SU-DHL-6 (cell line): ENCODE measurements around the gene TMEM60.
A peak's percentile ranks its signal among the peaks of the same experiment; 100 is the strongest.
"Not testable (repeated sequence)": the region's sequence is repeated elsewhere in the genome, so short reads cannot be mapped to it uniquely, and the experiment has no call there.

Experiments used
- H2AFZ ChIP-seq: fragments of 200-600 bp; sonication (generic); 2 replicates; pipeline ENCODE4 v1.6.1; 2014; ENCODE audit warnings: low read depth, mild to moderate bottlenecking, moderate library complexity, mixed read lengths, antibody characterized with exemption, low read length; ENCODE audit not compliant: severe bottlenecking
- H3F3A ChIP-seq: fragments of 200-600 bp; shearing (Covaris generic); 2 replicates; pipeline ENCODE4 v1.6.0; 2016; ENCODE audit warnings: antibody characterized with exemption, mild to moderate bottlenecking; ENCODE audit not compliant: insufficient read depth
- H3K27ac ChIP-seq: fragments of 200-600 bp; sonication (generic); 2 replicates; pipeline ENCODE4 v1.5.1; 2016; ENCODE audit warnings: low read depth, mild to moderate bottlenecking, low read length, moderate library complexity, mixed read lengths
- H3K27me3 ChIP-seq: fragments of 200-600 bp; sonication (generic), shearing (Covaris generic); 2 replicates; pipeline ENCODE4 v1.6.0; 2014; ENCODE audit warnings: mild to moderate bottlenecking, low read length
- H3K36me3 ChIP-seq: fragments of 200-600 bp; sonication (generic); 2 replicates; pipeline ENCODE4 v1.6.1; 2014; ENCODE audit warnings: mild to moderate bottlenecking, low read length, mixed read lengths
- H3K4me2 ChIP-seq: fragments of 300-600, 200-600 bp; shearing (Covaris generic), sonication (generic); 2 replicates; pipeline ENCODE4 v1.6.0; 2014; ENCODE audit warnings: low read length, low read depth, mild to moderate bottlenecking; ENCODE audit not compliant: poor library complexity, severe bottlenecking
- H3K4me3 ChIP-seq: fragments of 200-600 bp; sonication (generic); 2 replicates; pipeline ENCODE4 v1.5.1; 2014; ENCODE audit warnings: antibody characterized with exemption, low read length, mild to moderate bottlenecking, mixed read lengths; ENCODE audit not compliant: insufficient read depth, poor library complexity, severe bottlenecking
- H3K79me2 ChIP-seq: fragments of 200-600 bp; sonication (generic); 2 replicates; pipeline ENCODE4 v1.6.1; 2014; ENCODE audit warnings: mild to moderate bottlenecking, low read length, moderate library complexity; ENCODE audit not compliant: insufficient read depth
- H3K9ac ChIP-seq: fragments of 200-600 bp; sonication (generic); 2 replicates; pipeline ENCODE4 v1.7.0; 2014; ENCODE audit warnings: mild to moderate bottlenecking, low read length
- H3K9me2 ChIP-seq: fragments of 200-600 bp; sonication (generic); replicated peaks from 2 replicates; pipeline ENCODE4 v1.6.1; 2014; ENCODE audit warnings: low read length; ENCODE audit not compliant: insufficient read depth
- H3K9me3 ChIP-seq: fragments of 200-600 bp; sonication (generic); 2 replicates; pipeline ENCODE4 v1.6.1; 2014; ENCODE audit warnings: low read length, mixed read lengths; ENCODE audit not compliant: insufficient read depth
- H4K20me1 ChIP-seq: fragments of 200-600 bp; sonication (generic); 2 replicates; pipeline ENCODE4 v1.6.1; 2014; ENCODE audit warnings: low read depth, mild to moderate bottlenecking, antibody characterized with exemption, low read length, moderate library complexity, mixed read lengths
- CTCF ChIP-seq: fragments of 200-600 bp; sonication (generic); IDR thresholded peaks from one replicate; pipeline ENCODE4 v1.5.1; 2017; ENCODE audit warnings: antibody characterized with exemption, mild to moderate bottlenecking, low read length, moderate library complexity; ENCODE audit not compliant: insufficient read depth, poor library complexity, severe bottlenecking
- EZH2phosphoT487 ChIP-seq: fragments of 200-600 bp; sonication (generic), shearing (Covaris generic); conservative IDR thresholded peaks from 2 replicates; pipeline ENCODE4 v1.6.1; 2018; ENCODE audit warnings: mild to moderate bottlenecking, antibody characterized with exemption, low read length, moderate library complexity, mixed read lengths

The TMEM60 gene

GRCh38 chr7:77837275-77837674 is 39.0 kb upstream of the TMEM60 start:
- peaks cover 40% of the 10 kb centered on the region for H3F3A ChIP-seq
- peak overlapping the region; percentile 99 for H3K4me2 ChIP-seq
- H3K27ac ChIP-seq: peak overlapping the region; percentile 84
- H3K9me2 ChIP-seq: no peaks in the 10 kb centered on the region
- H3K36me3 ChIP-seq: peaks cover 7% of the 10 kb centered on the region; the same call in 1 of the 2 replicates
- H3K4me3 ChIP-seq: no peak overlapping the region
- no peak overlapping the region for H3K9ac ChIP-seq
- no peak overlapping the region for H2AFZ ChIP-seq
- H4K20me1 ChIP-seq: 0 out of 2 replicates have a peak, but pooled peaks cover 4% of the 10 kb centered on the region
- H3K27me3 ChIP-seq: no peaks in the 10 kb centered on the region
- H3K79me2 ChIP-seq: peaks cover 99% of the 10 kb centered on the region
- no peaks in the 10 kb centered on the region for H3K9me3 ChIP-seq
- no peak for TF ChIP-seq CTCF

- H3K4me2 ChIP-seq, H3K27me3 ChIP-seq, H3K9ac ChIP-seq, H4K20me1 ChIP-seq, H3K27ac ChIP-seq, H3K4me3 ChIP-seq, H3K9me3 ChIP-seq, H3K9me2 ChIP-seq, H3K36me3 ChIP-seq, H2AFZ ChIP-seq: not testable (repeated sequence)
- Histone ChIP-seq H3F3A (peaks cover 46% of the 10 kb centered on the region), H3K79me2 (peaks cover 99% of the 10 kb centered on the region)
Observed at GRCh38 chr7:77836425-77836824, 38.2 kb upstream of the TMEM60 start.

GRCh38 chr7:77833136-77833535 is 34.9 kb upstream of the TMEM60 start:
- TF ChIP-seq EZH2phosphoT487: no peak
- TF ChIP-seq CTCF: no peak
- Histone ChIP-seq H3K27ac (peak overlapping the region; percentile 67), H4K20me1 (peaks cover 11% of the 10 kb centered on the region; the same call in 1 of the 2 replicates), H3K9me3 (no peaks in the 10 kb centered on the region), H2AFZ (no peak overlapping the region), H3K4me2 (peak overlapping the region; percentile 81), H3K79me2 (peaks cover 99% of the 10 kb centered on the region), H3K27me3 (no peaks in the 10 kb centered on the region), H3K9ac (peak overlapping the region; percentile 35; the same call in 1 of the 2 replicates), H3K4me3 (no peak overlapping the region), H3K36me3 (no peaks in the 10 kb centered on the region), H3F3A (peaks cover 60% of the 10 kb centered on the region), H3K9me2 (no peaks in the 10 kb centered on the region)

GRCh38 chr7:77831953-77832352 is 33.7 kb upstream of the TMEM60 start:
- TF ChIP-seq CTCF: no peak
- TF ChIP-seq EZH2phosphoT487: no peak
- Histone ChIP-seq H3K36me3 (no peaks in the 10 kb centered on the region), H3K79me2 (peaks cover 99% of the 10 kb centered on the region), H3K27me3 (no peaks in the 10 kb centered on the region), H3F3A (peaks cover 58% of the 10 kb centered on the region), H3K9ac (peak overlapping the region; percentile 5), H3K9me3 (no peaks in the 10 kb centered on the region), H3K4me2 (peak overlapping the region; percentile 97), H3K9me2 (no peaks in the 10 kb centered on the region), H4K20me1 (peaks cover 11% of the 10 kb centered on the region; the same call in 1 of the 2 replicates), H2AFZ (no peak overlapping the region), H3K4me3 (no peak overlapping the region), H3K27ac (peak overlapping the region; percentile 97; the same call in 1 of the 2 replicates)
